Measurements from ENCODE around the gene TXNDC5. TPM values are rescaled to one million over a fixed set of nuclear protein-coding genes. Genes with fewer than 3 reads are reported as not detected.

Gene TXNDC5
- polyA plus RNA-seq, 1 donor from 2014 or later, result 37.7 TPM

DNA sequence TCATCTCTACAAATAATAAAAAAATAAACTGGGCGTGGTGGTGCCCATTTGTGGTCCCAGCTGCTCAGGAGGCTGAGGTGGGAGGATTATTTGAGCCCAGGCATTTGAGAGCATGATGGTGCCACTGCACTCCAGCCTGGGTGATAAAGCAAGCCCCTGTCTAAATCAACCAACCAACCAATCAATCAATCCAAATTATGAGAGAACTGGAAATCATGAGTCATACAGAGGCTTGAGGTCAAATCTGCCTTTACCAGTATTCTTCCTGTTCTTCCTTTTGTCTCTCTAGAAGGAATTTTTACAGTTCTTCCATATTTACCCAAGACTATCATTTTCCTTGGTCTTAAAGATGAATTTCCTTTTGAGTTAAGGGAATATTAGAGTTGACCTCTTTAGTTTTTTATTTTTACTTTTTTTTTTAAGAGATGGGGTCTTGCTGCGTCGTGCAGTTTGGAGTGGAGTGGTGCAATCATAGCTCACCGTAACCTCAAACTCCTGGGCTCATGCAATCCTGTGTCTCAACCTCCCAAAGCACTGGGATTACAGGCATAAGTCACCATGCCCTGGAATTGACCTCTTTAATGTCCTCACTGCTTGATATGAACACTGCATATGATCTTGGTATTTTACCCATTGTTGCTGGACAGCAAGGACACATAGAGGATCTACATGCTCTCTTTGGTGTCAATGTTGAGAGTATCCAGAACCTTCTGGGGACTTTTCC lies 44.1 kb upstream of the TXNDC5 start:
- Histone ChIP-seq H3K4me3 (ENCODE audit: low read length) (no peak overlapping the region), H3K9ac (ENCODE audit: low read length) (no peak overlapping the region), H4K20me1 (ENCODE audit: insufficient read depth) (no peaks in the 10 kb centered on the region), H2AFZ (ENCODE audit: low read depth, low read length) (no peak overlapping the region), H3K9me2 (ENCODE audit: insufficient read depth, low read length) (no peaks in the 10 kb centered on the region), H3K27me3 (ENCODE audit: insufficient read depth, low read depth, low read length) (no peaks in the 10 kb centered on the region), H3F3A (ENCODE audit: insufficient read depth, low read length, poor library complexity, severe bottlenecking) (no peaks in the 10 kb centered on the region), H3K9me3 (ENCODE audit: low read length) (no peaks in the 10 kb centered on the region), H3K79me2 (replicated peaks; ENCODE audit: insufficient read depth, low read length) (no peaks in the 10 kb centered on the region), H3K4me2 (ENCODE audit: low read length) (no peak overlapping the region), H3K36me3 (ENCODE audit: insufficient read depth, low read length) (no peaks in the 10 kb centered on the region), H3K27ac (ENCODE audit: low read length) (no peak overlapping the region)
- TF ChIP-seq POLR2AphosphoS5 (IDR thresholded peaks at IDR 0.05) (no peak), MXI1 (conservative IDR thresholded peaks at IDR 0.05; ENCODE audit: poor library complexity, severe bottlenecking) (no peak), EP300 (conservative IDR thresholded peaks at IDR 0.05; ENCODE audit: poor library complexity, severe bottlenecking) (no peak), RAD21 (conservative IDR thresholded peaks at IDR 0.05) (no peak), CTCF (IDR thresholded peaks at IDR 0.05; ENCODE audit: poor library complexity, severe bottlenecking) (no peak), SMC3 (conservative IDR thresholded peaks at IDR 0.05; ENCODE audit: poor library complexity) (no peak), EZH2 (IDR thresholded peaks at IDR 0.05; ENCODE audit: borderline replicate concordance, insufficient read depth, low read length, poor library complexity, severe bottlenecking) (no peak), TAF1 (IDR thresholded peaks at IDR 0.05; ENCODE audit: low read depth) (no peak)
- TF ChIP-seq, protein P1, sequence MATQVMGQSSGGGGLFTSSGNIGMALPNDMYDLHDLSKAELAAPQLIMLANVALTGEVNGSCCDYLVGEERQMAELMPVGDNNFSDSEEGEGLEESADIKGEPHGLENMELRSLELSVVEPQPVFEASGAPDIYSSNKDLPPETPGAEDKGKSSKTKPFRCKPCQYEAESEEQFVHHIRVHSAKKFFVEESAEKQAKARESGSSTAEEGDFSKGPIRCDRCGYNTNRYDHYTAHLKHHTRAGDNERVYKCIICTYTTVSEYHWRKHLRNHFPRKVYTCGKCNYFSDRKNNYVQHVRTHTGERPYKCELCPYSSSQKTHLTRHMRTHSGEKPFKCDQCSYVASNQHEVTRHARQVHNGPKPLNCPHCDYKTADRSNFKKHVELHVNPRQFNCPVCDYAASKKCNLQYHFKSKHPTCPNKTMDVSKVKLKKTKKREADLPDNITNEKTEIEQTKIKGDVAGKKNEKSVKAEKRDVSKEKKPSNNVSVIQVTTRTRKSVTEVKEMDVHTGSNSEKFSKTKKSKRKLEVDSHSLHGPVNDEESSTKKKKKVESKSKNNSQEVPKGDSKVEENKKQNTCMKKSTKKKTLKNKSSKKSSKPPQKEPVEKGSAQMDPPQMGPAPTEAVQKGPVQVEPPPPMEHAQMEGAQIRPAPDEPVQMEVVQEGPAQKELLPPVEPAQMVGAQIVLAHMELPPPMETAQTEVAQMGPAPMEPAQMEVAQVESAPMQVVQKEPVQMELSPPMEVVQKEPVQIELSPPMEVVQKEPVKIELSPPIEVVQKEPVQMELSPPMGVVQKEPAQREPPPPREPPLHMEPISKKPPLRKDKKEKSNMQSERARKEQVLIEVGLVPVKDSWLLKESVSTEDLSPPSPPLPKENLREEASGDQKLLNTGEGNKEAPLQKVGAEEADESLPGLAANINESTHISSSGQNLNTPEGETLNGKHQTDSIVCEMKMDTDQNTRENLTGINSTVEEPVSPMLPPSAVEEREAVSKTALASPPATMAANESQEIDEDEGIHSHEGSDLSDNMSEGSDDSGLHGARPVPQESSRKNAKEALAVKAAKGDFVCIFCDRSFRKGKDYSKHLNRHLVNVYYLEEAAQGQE (IDR thresholded peaks at IDR 0.05; ENCODE audit: borderline replicate concordance), result no peak

DNA sequence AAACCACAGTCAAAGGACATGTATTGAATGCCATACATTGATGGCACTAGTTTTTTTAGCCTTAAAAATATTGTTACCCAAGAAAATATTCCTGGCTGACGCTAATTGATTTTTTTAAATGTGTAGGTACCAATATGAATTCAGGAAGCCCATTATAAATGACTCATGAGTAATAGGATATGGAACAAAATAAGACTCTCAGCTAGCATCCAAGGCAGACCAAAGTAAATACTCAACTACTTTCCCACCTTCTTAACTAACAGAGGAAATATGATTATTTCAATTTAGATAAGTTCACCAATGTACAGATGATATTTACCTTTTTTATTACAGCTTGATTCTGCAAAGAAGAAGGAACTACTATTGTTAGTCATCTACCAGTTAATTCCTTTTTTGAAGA lies 43.2 kb upstream of the TXNDC5 start:
- no peak overlapping the region for H3K4me2 ChIP-seq (ENCODE audit: low read length)
- H2AFZ ChIP-seq (ENCODE audit: low read depth, low read length), result no peak overlapping the region
- no peaks in the 10 kb centered on the region for H4K20me1 ChIP-seq (ENCODE audit: insufficient read depth)
- H3K27me3 ChIP-seq (ENCODE audit: insufficient read depth, low read depth, low read length), result no peaks in the 10 kb centered on the region
- no peak overlapping the region for H3K27ac ChIP-seq (ENCODE audit: low read length)
- H3K36me3 ChIP-seq (ENCODE audit: insufficient read depth, low read length), result no peaks in the 10 kb centered on the region
- H3F3A ChIP-seq (ENCODE audit: insufficient read depth, low read length, poor library complexity, severe bottlenecking), result no peaks in the 10 kb centered on the region
- TF ChIP-seq EZH2 (IDR thresholded peaks at IDR 0.05; ENCODE audit: borderline replicate concordance, insufficient read depth, low read length, poor library complexity, severe bottlenecking) (no peak), MXI1 (conservative IDR thresholded peaks at IDR 0.05; ENCODE audit: poor library complexity, severe bottlenecking) (no peak), EP300 (conservative IDR thresholded peaks at IDR 0.05; ENCODE audit: poor library complexity, severe bottlenecking) (no peak), POLR2AphosphoS5 (IDR thresholded peaks at IDR 0.05) (no peak), SMC3 (conservative IDR thresholded peaks at IDR 0.05; ENCODE audit: poor library complexity) (no peak), RAD21 (conservative IDR thresholded peaks at IDR 0.05) (no peak), TAF1 (IDR thresholded peaks at IDR 0.05; ENCODE audit: low read depth) (no peak), CTCF (IDR thresholded peaks at IDR 0.05; ENCODE audit: poor library complexity, severe bottlenecking) (no peak)
- TF ChIP-seq, protein P1 (IDR thresholded peaks at IDR 0.05; ENCODE audit: borderline replicate concordance), result no peak
- no peaks in the 10 kb centered on the region for H3K79me2 ChIP-seq (replicated peaks; ENCODE audit: insufficient read depth, low read length)
- H3K4me3 ChIP-seq (ENCODE audit: low read length), result no peak overlapping the region
- H3K9me3 ChIP-seq (ENCODE audit: low read length), result no peaks in the 10 kb centered on the region
- no peaks in the 10 kb centered on the region for H3K9me2 ChIP-seq (ENCODE audit: insufficient read depth, low read length)
- no peak overlapping the region for H3K9ac ChIP-seq (ENCODE audit: low read length)

Measured in neural cell (in vitro differentiated cells).